HG02884 (cell line): ENCODE results near the gene BCKDHB.
"Not testable (repeated sequence)": the region's sequence is repeated elsewhere in the genome, so short reads cannot be mapped to it uniquely, and the experiment has no call there.

Experiments
- ATAC-seq: cut with Tn5 transposase; IDR thresholded peaks from one replicate; pipeline ENCODE4 v1.9.1; 2021; ENCODE audit warnings: mild to moderate bottlenecking, moderate library complexity; ENCODE audit not compliant: unreplicated experiment

Gene BCKDHB

GRCh38 chr6:80205404-80205803 lies 98.9 kb downstream of the BCKDHB start:
- ATAC-seq, result no peak

- ATAC-seq, result no peak
These were observed 100.3 kb downstream of the BCKDHB start for GRCh38 chr6:80206758-80207157.

- ATAC-seq, result no peak
These were observed 103.0 kb downstream of the BCKDHB start for GRCh38 chr6:80209430-80209829.

GRCh38 chr6:80210618-80211017 lies 104.1 kb downstream of the BCKDHB start:
- no peak for ATAC-seq

GRCh38 chr6:80211286-80211685 lies 104.8 kb downstream of the BCKDHB start:
- ATAC-seq, result no peak

- not testable (repeated sequence) for ATAC-seq
These were observed 105.4 kb downstream of the BCKDHB start for GRCh38 chr6:80211890-80212289.

- peak; percentile 80 for ATAC-seq
These were observed 108.1 kb downstream of the BCKDHB start for GRCh38 chr6:80214436-80215022.

- no peak for ATAC-seq
These were observed 108.6 kb downstream of the BCKDHB start for GRCh38 chr6:80215063-80215462.

GRCh38 chr6:80217794-80218193 lies 111.3 kb downstream of the BCKDHB start:
- no peak for ATAC-seq

GRCh38 chr6:80223743-80224212 lies 117.3 kb downstream of the BCKDHB start:
- no peak for ATAC-seq

- ATAC-seq, result no peak
These were observed 119.7 kb downstream of the BCKDHB start for GRCh38 chr6:80226151-80226550.

- ATAC-seq, result no peak
These were observed 120.2 kb downstream of the BCKDHB start for GRCh38 chr6:80226699-80227098.

- no peak for ATAC-seq
These were observed 121.2 kb downstream of the BCKDHB start for GRCh38 chr6:80227545-80228105.

- no peak for ATAC-seq
These were observed 126.8 kb downstream of the BCKDHB start for GRCh38 chr6:80233262-80233661.

- no peak for ATAC-seq
These were observed 127.5 kb downstream of the BCKDHB start for GRCh38 chr6:80233958-80234357.

- ATAC-seq, result no peak
These were observed 127.9 kb downstream of the BCKDHB start for GRCh38 chr6:80234401-80234800.

GRCh38 chr6:80234908-80235307 lies 128.4 kb downstream of the BCKDHB start:
- no peak for ATAC-seq

- ATAC-seq, result no peak
These were observed 129.2 kb downstream of the BCKDHB start for GRCh38 chr6:80235647-80236046.

GRCh38 chr6:80238754-80239153 lies 132.3 kb downstream of the BCKDHB start:
- ATAC-seq, result not testable (repeated sequence)

- no peak for ATAC-seq
These were observed 138.6 kb downstream of the BCKDHB start for GRCh38 chr6:80245043-80245442.

GRCh38 chr6:80249897-80250296 lies 143.4 kb downstream of the BCKDHB start:
- peak; percentile 54 for ATAC-seq

- peak; percentile 70 for ATAC-seq
These were observed 144.0 kb downstream of the BCKDHB start for GRCh38 chr6:80250391-80250997.
